A204.1 (cell line): ENCODE data around the gene ENOX1.
"Not testable (repeated sequence)": the region's sequence is repeated elsewhere in the genome, so short reads cannot be mapped to it uniquely, and the experiment has no call there.

ENCODE experiments used
- FAIRE-seq: peaks from 2 replicates; lab custom pipeline; 2012; peaks lifted over from hg19 to GRCh38; lab: Jason Lieb, UNC

Gene ENOX1

GRCh38 chr13:43200736-43201135, 586.0 kb downstream of the ENOX1 start:
- FAIRE-seq, result no peak

- no peak for FAIRE-seq
Measured at GRCh38 chr13:43200307-43200706, 586.5 kb downstream of the ENOX1 start.

GRCh38 chr13:43196750-43197370, 589.9 kb downstream of the ENOX1 start:
- no peak for FAIRE-seq

- FAIRE-seq, result no peak
Measured at GRCh38 chr13:43196086-43196621, 590.6 kb downstream of the ENOX1 start.

- no peak for FAIRE-seq
Measured at GRCh38 chr13:43195551-43195950, 591.2 kb downstream of the ENOX1 start.

GRCh38 chr13:43195112-43195511, 591.7 kb downstream of the ENOX1 start:
- FAIRE-seq, result no peak

DNA sequence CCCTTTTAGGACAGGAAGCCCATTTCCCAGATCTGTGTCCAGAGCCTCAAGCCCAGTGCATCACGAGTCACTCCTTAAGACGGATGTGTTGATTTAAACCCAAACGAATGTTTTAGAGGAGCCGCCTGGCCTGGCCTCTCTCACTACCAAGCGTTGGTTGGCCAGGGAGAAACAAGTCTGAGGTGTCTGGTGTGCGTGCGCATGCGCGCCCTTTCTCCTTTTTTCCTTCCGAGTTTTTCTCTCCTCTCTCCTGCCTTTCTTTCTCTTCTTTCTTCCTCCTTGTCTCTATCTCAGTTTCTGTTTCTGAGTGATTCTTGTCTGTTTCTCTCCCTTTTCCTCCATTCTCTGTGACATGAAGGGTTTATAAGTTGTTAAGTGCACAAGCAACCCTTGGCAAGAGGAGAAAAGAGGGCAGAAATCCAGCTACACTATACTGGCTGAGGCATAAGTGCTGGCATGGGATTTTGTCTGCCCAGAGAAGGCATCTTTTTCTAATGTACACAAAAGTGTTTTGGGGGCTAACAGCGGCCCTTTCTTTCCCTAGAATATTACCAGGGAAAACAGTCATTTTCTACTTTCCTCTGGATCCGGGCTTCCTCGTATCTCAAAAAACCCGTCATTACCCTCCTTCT, 592.9 kb downstream of the ENOX1 start:
- no peak for FAIRE-seq

GRCh38 chr13:43191546-43191945, 595.2 kb downstream of the ENOX1 start:
- FAIRE-seq, result no peak

- FAIRE-seq, result no peak
Measured at GRCh38 chr13:43185226-43185625, 601.5 kb downstream of the ENOX1 start.

DNA sequence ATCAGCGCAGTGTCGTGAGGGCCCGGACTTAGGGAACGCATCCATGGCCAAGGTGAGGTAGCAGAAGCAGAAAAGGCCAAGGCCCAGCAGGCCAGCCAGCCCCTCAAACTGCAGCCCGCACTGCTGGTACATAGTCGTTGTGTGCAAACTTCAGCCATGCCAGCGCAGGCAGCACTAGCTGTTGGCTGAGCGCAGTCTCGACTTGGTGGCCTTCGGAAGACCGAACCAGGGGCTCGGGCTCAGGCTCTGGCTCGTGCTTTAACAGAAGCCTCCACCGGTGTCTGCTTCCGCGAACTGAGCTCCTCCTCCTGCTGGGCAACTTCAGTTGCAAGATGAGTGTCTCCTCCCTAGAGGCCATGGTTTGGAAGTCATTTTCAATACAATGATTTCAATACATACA, 605.9 kb downstream of the ENOX1 start:
- no peak for FAIRE-seq

DNA sequence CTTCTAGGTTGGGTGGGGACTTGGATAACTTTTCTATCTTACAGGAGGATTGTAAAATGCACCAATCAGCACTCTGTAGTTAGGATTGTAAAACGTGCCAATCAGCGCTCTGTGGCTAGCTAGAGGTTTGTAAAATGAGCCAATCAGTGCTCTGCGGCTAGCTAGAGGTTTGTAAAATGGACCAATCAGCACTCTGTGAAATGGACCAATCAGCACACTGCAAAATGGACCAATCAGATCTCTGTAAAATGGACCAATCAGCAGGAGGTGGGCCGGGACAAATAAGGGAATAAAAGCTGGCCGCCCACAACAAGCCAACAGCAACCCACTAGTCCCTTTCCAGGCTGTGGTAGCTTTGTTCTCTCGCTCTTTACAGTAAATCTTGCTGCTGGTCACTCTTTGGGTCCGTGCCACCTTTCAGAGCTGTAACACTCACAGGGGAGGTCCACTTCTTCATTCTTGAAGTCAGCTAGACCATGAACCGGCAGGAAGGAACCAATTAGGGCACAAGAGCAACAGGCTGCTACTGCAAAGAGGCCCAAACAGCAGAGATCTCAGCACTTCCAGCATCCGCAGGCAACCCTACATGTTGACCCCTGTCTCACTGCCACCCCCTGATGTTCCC, 606.6 kb downstream of the ENOX1 start:
- FAIRE-seq, result no peak

DNA sequence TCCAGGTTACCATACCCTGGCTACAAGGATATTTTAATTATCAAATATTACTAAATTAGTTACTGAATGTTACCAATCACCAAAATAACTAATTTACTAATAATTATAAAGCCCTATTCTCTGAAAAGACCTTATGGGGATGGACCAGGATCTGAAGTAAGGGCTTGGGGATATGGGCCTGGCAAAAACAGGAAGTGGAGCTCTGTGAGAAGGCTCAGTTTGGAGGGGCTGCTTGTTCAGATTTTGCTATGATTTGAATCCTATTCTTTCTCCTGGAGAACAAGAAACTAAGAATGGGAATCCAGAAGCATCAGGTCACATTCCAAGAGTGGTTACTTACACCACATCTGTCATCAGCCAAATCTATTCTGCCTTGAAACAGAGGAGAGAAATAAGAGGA, 615.3 kb downstream of the ENOX1 start:
- FAIRE-seq, result no peak

- no peak for FAIRE-seq
Measured at GRCh38 chr13:43170506-43170905, 616.3 kb downstream of the ENOX1 start.

DNA sequence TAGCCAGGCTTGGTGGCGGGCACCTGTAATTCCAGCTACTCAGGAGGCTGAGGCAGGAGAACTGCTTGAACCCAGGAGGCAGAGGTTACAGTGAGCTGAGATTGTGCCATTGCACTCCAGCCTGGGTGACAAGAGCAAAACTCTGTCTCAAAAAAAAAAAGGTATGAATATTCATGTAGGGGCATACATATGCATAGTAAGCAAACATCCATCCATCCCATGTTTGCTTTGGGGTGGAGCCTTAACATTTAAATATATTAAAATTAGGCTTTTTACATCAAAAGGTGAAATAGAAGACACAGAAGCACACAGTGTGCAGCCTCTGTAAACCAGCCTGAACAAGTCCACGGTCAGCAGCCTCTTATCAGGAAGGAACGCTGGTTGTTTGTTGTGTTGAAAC, 618.3 kb downstream of the ENOX1 start:
- not testable (repeated sequence) for FAIRE-seq

GRCh38 chr13:43167731-43168130, 619.0 kb downstream of the ENOX1 start:
- no peak for FAIRE-seq

- FAIRE-seq, result no peak
Measured at GRCh38 chr13:43166644-43167457, 619.9 kb downstream of the ENOX1 start.
